Brain microvascular endothelial cell (primary cell): Measurements from ENCODE around the gene CPNE4.

Experiments used
- DNase-seq: peaks from one replicate; pipeline ENCODE4 v3.0.0-alpha.2; 2020
- H3K27ac ChIP-seq: fragments of 250-450 bp; sonication (Bioruptor Pico); 2 replicates; pipeline ENCODE4 v1.5.1; 2020; ENCODE audit warnings: mild to moderate bottlenecking, moderate library complexity
- H3K27me3 ChIP-seq: fragments of 250-450 bp; sonication (Bioruptor Pico); replicated peaks from 2 replicates; pipeline ENCODE4 v1.5.1; 2020; ENCODE audit warnings: mild to moderate bottlenecking
- H3K36me3 ChIP-seq: fragments of 250-450 bp; sonication (Bioruptor Pico); replicated peaks from 2 replicates; pipeline ENCODE4 v1.5.1; 2020; ENCODE audit warnings: mild to moderate bottlenecking
- H3K4me3 ChIP-seq: 2 replicates; pipeline ENCODE4 v1.5.1; 2011; ENCODE audit warnings: low read depth, mild to moderate bottlenecking, control low read depth, low read length, moderate library complexity
- in situ Hi-C: cut with HindIII; loops from 2 replicates; pipeline ENCODE4 v1.10.0; 2017; ENCODE audit warnings: low sequenced_read_pairs, low pct_ligation_motif_present
- TF ChIP-seq, protein P1 (sequence below): IDR thresholded peaks from 2 replicates; pipeline ENCODE4 v1.5.1; 2011; ENCODE audit warnings: low read depth, mild to moderate bottlenecking, moderate library complexity, low read length, control low read depth, inconsistent platforms; ENCODE audit errors: missing control alignments

Gene CPNE4

DNA sequence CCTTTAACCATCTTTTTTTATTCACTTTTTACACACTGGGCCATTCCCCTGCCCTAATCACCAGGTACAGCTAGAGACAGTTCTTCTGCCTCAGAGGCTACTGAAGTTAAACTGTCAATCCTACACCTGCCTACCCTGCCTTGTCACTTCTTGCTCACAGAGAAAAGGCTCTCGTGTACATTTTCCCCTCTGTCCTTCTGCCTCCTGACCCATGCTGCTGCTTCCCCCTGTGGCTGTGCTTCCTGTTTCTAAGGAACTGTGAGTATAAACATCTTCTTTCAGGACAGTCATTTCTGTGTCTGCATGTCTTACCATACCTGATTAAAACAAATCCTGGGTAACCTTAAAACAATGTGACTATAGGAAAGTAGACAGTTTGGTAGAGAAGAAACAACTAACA lies 295.6 kb downstream of the CPNE4 start:
- in situ Hi-C loops: no loop called here
- no peaks in the 10 kb centered on the region for H3K36me3 ChIP-seq
- no peaks in the 10 kb centered on the region for H3K27me3 ChIP-seq
- no peak overlapping the region for H3K4me3 ChIP-seq
- TF ChIP-seq, protein P1, sequence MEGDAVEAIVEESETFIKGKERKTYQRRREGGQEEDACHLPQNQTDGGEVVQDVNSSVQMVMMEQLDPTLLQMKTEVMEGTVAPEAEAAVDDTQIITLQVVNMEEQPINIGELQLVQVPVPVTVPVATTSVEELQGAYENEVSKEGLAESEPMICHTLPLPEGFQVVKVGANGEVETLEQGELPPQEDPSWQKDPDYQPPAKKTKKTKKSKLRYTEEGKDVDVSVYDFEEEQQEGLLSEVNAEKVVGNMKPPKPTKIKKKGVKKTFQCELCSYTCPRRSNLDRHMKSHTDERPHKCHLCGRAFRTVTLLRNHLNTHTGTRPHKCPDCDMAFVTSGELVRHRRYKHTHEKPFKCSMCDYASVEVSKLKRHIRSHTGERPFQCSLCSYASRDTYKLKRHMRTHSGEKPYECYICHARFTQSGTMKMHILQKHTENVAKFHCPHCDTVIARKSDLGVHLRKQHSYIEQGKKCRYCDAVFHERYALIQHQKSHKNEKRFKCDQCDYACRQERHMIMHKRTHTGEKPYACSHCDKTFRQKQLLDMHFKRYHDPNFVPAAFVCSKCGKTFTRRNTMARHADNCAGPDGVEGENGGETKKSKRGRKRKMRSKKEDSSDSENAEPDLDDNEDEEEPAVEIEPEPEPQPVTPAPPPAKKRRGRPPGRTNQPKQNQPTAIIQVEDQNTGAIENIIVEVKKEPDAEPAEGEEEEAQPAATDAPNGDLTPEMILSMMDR: no peak
- H3K27ac ChIP-seq: no peak overlapping the region
- DNase-seq: no peak

- Histone ChIP-seq H3K4me3 (no peak overlapping the region), H3K36me3 (no peaks in the 10 kb centered on the region), H3K27me3 (no peaks in the 10 kb centered on the region), H3K27ac (no peak overlapping the region)
- DNase-seq: no peak
- TF ChIP-seq, protein P1: no peak
- in situ Hi-C loops: no loop called here
Observed at GRCh38 chr3:131738095-131738494, 296.7 kb downstream of the CPNE4 start.

DNA sequence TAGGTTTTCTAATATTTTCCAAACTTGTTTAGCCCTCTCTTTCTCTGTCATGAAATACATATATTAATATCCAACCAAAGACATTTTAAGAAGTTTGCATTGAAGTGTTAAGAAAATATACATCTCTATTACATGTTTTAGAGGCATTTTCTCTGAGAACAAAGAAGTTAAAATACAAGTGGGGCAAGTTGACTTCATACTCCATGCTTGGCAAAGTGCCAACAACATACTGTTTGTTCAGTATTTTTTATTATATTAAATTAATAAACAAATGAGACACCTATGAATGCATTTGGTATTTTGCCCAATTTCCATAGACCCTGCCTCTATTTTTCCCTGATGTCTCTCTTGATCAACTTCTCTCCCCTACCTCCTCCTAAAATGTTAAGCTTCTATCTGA lies 299.3 kb downstream of the CPNE4 start:
- H3K27ac ChIP-seq: no peak overlapping the region
- H3K36me3 ChIP-seq: no peaks in the 10 kb centered on the region
- no peak overlapping the region for H3K4me3 ChIP-seq
- TF ChIP-seq, protein P1: no peak
- in situ Hi-C loops: no loop called here
- no peaks in the 10 kb centered on the region for H3K27me3 ChIP-seq
- no peak for DNase-seq

- Histone ChIP-seq H3K27ac (no peak overlapping the region), H3K27me3 (no peaks in the 10 kb centered on the region), H3K36me3 (no peaks in the 10 kb centered on the region), H3K4me3 (no peak overlapping the region)
- in situ Hi-C loops: no loop called here
- DNase-seq: no peak
- TF ChIP-seq, protein P1: no peak
Observed at GRCh38 chr3:131735116-131735515, 299.7 kb downstream of the CPNE4 start.

DNA sequence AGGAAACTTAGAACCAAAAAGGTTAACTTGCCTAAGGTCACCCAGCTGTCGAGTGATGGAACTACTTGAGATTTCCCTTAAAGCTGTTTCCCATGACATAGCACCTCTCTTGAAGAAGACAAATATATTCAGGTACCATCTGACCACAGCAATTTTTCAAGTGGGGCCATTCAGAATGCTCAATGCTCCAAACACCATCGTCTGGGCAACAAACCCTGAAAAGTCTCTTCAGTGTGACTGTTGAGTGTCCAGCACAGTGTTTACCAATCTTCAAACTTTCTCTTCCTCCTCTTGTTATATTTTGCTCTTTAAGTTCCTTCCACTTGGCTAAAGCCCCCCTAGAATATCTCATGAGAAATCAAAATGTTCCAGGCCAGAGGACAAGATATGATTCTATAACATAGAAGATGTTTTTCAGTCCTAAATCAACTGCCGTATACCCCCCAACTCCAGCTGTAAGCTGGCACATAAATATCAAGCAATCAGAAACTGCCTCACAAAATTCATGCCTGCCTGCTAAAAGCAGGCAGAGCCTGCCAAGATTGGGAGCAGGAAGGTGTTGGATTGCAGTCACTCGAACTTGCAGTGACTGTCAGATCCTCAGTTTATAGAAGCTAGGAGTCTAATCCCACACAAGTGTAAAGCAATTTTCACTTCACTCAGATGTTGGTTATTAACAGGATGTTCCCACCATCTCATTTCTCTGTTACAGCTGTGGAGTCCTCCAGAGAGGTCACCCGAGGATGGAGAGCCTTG lies 301.6 kb downstream of the CPNE4 start:
- in situ Hi-C loops: no loop called here
- no peaks in the 10 kb centered on the region for H3K27me3 ChIP-seq
- DNase-seq: no peak
- no peaks in the 10 kb centered on the region for H3K36me3 ChIP-seq
- H3K4me3 ChIP-seq: no peak overlapping the region
- TF ChIP-seq, protein P1: no peak
- H3K27ac ChIP-seq: no peak overlapping the region

DNA sequence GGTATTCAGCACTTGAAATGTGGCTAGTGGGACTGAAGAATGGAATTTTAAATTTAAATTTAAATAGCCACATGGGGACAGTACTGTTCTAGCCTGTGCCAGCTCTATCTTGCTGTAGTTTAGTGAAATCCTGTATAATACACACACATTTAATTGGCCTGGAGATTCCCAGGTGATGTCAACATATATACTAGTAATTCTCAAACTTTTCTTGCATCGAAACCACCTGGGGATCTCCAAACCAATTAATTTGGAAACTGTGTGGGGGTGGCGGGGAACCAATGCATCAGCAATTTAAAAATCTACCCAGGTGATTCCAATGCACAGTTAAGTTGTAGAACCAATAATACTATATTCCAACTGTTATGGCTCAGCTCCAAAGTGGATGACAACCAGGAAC lies 303.1 kb downstream of the CPNE4 start:
- Histone ChIP-seq H3K4me3 (no peak overlapping the region), H3K27me3 (no peaks in the 10 kb centered on the region), H3K36me3 (no peaks in the 10 kb centered on the region), H3K27ac (no peak overlapping the region)
- in situ Hi-C loops: no loop called here
- TF ChIP-seq, protein P1: no peak
- DNase-seq: no peak
